Cerebellar nuclear complex (tissue), 1 donor: Measurements from ENCODE around the gene RAC3.

ENCODE experiments used
- DNase-seq, 2 experiments: peaks; one replicate each; lab custom pipeline; 2025; lab: John Stamatoyannopoulos, UW

The RAC3 gene

DNA sequence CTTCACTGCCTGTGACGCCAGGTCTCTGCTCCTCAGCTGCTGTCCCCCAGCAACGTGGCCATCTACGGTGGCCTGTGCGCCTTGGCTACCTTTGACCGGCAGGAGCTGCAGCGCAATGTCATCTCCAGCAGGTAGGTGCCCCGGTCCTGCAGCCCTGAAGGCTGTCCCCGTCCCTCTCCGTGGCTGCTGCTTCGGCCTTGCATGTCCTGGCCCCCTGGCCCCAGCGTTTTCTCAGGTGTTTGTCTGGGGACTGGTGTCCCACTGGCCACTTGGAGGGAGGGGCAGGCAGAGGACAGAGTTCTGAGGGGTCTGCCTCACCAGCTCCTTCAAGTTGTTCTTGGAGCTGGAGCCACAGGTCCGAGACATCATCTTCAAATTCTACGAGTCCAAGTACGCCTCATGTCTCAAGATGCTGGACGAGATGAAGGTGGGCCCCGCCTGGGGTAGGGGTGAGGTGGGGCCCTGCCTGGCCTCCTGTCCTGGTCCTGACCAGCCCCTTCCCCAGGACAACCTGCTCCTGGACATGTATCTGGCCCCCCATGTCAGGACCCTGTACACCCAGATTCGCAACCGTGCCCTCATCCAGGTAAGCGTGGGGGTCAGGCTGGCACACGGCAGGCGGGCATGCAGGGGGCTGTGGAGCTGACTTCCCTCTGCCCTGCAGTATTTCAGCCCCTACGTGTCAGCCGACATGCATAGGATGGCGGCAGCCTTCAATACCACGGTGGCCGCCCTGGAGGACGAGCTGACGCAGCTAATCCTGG, 24.7 kb downstream of the RAC3 start:
- no peak for DNase-seq

DNA sequence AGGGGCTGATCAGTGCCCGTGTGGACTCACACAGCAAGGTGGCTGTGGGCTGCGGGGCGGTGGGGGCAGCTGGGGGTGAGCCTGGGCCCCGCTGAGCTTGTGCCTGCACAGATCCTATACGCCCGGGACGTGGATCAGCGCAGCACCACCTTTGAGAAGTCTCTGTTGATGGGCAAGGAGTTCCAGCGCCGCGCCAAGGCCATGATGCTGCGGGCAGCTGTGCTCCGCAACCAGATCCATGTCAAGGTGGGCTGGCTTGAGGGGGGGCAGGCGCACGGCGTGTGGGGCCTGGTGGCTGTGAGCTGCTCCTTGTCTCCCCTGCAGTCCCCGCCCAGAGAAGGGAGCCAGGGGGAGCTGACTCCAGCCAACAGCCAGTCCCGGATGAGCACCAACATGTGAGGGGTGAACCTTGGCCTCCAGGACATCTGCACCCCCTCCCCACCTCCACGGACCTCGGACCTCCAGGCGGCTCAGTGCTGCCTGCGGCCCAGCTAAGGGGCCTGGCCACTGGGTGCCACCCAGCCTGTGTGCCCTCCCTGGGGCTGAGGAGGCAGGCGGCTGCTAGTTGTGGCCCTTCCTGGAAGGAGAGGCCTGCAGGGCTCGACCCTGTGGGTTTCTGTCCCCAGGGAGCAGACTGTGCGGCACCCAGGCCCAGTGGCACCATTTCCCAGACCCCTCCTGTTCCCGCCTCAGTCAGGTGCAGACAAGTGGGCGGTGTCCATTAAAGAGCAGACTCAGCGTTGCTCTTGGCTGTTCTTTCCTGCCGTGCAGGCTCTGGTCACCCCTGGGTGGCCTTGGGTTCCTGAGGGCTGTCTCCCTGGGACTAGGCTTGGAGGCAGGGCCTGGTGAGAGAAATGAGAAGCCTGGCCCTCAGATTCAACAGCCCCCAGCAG, 25.5 kb downstream of the RAC3 start:
- no peak for DNase-seq

DNA sequence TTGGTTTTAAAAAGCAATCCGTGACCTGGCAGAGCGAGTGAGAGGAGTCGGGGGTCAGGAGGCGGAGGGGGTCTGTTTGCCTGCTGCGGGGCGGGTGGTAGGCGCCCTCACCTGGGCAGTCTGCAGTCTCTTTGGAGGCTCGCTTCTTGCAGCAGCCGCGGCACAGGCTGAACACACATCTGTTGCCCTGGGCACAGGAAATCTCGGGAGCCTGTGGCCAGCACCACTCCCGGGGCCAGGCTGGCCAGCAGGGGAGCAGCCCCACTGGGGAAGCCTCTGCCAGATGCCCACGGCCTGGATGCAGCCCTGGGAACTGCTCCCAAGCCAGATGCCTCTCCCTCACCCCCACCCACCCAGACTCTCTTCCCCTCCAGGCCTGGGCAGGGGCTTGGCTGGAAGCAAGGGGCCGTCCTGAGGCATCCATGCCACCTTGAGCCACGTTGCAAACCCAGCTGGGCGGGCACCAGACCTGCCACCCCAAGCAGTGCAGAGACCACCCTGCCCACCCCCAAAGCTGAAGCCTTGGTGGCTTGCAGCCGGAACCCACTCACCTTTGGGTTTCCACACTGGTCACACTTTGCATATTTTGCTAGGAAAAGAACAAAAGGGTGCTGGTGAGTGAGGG, 26.9 kb downstream of the RAC3 start:
- no peak for DNase-seq

GRCh38 chr17:82058855-82059249, 27.4 kb downstream of the RAC3 start:
- no peak for DNase-seq

- no peak for DNase-seq
Observed at GRCh38 chr17:82059272-82060000, 28.0 kb downstream of the RAC3 start.

GRCh38 chr17:82060001-82060380, 28.5 kb downstream of the RAC3 start:
- no peak for DNase-seq

DNA sequence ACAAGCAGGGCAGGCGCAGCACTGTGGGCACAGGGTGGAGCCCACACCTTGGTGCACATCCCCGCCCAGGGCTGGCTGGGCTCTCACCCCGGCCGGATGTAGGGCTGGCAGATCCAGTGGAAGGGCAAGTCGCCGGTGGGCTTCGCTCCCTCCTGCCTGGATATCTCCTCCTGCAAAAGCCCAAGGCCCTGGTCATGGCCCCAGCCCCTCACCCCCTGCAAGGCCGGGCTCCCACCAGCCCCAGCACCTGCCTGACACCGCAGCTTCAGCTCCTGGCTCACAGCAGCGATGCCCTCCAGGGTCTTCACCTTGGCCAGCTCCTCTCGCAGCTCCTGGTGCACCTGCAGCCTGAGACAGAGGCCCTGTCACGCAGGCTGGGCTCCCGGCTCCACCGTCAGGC, 29.1 kb downstream of the RAC3 start:
- no peak for DNase-seq

DNA sequence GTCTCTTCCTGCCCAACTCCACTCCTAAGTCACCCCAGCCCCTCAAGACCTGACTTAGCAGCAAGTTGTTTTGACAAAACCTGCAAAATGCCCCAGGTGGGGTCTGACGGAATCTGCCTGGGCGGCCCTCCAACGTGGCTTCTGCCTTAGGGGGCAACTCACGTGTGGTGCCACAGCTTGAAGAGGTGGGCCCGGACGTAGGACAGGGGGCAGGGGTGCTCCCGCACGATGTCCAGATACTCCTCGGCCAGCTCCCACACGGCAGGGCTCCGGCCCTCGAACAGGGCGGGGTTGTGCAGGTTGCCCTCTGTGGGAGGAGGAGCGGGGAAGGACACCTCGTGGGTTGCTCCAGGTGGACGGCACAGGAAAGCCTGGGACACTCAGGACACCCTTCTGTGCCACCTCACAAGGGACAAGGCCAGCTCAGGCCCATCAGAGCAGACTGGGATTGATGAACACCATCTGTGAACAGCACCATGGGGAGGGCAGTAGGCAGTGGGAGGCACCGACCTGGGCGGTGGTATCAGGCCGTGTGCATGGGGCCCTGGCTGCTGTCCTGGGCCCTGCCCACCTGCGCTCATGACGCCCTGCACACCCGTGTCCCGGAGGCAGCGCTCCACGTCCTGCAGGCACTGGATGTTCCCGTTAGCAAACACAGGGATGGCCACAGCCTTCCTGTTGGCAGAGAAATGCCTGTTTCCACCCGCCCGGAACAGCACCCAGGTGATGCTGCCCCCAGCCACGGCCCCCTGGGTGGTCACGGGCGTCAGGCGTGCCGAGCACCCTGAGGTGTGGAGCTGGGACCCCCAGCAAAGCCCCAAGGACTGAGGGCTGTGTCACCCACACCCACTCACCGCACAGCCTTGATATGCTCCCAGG, 29.8 kb downstream of the RAC3 start:
- no peak for DNase-seq

DNA sequence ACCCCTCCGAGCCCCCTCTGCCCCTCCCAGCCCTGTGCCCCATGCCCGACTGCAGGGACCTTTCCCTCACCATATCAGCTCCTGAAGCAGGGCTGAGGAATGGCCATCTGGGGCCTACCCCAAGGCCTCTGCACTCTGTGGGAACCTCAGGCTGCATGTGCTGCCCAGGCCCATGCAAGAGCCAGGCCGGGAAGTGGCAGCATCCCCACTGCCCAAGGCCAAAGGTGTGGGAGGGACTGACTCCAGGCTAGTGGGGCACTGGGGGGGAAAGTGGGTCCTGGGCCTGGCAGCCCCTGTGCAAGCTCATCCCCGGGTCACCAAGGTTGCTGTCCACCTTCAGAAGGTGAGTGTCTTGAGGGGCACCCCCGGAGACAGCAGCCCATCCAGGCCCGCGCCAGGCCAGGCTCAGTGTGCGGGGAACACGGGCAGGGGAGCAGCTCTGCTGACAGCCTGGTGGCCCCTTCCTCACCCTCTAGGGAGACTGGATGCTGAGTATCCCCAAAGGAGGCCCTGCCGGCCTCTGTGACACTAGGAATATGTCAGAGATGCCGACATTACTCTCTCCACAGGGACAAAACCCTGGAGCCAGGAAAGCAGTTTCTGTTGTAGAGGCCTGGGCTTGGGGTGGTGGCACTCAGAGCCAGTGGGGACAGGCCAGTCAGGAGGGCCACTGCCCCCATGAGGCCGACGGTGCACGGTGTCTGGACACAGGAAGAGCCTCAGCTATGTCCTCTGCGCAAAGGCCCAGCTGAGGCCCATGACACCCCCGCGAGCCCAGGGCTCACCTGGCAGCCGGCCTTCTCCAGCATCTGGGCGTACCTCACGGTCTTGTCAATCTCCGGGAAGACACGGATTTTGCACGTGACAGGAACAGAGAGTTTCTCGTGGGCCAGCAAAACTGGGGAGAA, 30.9 kb downstream of the RAC3 start:
- no peak for DNase-seq

DNA sequence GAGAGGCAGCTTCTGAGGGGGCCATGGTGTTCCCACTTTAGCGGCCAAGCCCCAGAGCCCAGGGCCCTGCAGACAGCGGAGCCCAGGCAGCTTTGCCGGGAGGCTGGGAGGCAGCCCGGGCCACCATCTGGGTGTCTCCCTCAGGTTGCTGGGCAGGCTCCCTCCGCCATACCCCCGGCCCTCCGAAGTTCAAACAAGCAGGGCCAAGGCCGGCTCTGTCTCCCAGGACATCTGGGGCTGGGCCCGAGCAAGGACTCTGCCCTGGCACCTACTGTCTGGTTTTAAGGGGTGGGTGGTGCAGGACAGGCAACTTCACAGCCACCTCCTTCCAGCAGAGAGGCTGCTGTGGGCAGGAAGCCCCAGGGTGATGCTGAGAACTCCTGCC, 31.5 kb downstream of the RAC3 start:
- DNase-seq, result no peak

- DNase-seq, result no peak
Observed at GRCh38 chr17:82063424-82064415, 32.2 kb downstream of the RAC3 start.

- no peak for DNase-seq
Observed at GRCh38 chr17:82064433-82065192, 33.1 kb downstream of the RAC3 start.

DNA sequence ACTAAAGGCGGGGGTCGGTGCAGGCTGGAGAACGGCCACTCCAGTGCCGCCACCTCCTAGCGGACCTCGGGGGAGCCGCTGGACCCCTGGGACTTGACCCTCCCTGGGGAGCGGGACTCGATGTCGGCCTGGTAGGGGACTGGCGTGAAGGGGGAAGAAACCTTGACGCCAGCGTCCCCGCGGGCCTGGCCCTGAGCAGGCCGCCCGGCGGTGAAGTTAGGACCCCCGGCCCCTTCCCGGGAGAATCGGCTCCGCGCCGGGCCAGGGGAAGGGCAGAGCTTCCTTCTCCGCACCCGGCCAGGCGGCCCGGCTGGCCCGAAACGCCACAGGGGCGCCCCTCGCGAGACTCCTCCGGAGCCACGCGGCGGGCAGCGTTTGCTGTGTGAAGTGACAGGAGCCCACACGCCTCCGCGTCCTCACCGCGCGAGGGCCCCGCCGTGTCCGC, 33.7 kb downstream of the RAC3 start:
- no peak for DNase-seq

DNA sequence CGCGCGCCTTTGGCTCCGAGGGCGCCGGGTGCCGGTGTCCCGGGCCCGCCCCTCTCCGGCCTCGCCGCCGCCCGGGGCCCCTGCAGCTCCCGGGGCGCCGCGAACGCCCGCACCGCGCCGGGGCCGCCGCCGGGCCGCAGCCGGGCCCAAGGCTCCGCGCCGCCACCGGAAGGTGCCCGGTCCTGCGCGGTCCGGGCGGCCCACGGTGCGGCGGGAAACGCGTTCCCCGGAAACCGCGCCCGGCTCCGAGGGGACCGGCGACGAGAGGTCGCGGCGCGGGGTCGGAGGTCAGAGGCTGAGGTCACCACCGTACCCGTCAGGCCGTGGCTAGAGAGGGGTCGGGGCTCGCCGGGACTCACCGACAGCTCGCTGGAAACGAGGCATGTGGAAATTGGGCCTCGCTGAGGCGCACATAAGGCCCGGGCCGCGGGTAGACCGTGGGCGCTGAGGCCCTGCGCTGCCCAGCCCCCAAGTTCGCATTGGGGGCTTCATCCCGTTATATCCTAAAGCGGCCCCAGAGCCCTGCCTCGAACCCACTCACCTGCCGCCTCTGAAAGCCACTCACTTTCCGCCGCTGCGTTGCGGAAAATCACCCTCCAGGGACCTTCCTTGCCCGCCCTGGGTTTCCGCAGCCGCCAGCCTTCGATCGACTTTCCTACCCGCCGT, 34.3 kb downstream of the RAC3 start, which contains the start of gene DUS1L:
DUS1L (minus strand) TSS at position 167 of the 666 bp plus-strand sequence. CDS start 745 bp downstream, outside the sequence.
- DNase-seq, result no peak

GRCh38 chr17:82070611-82071010, 39.1 kb downstream of the RAC3 start:
- no peak for DNase-seq

DNA sequence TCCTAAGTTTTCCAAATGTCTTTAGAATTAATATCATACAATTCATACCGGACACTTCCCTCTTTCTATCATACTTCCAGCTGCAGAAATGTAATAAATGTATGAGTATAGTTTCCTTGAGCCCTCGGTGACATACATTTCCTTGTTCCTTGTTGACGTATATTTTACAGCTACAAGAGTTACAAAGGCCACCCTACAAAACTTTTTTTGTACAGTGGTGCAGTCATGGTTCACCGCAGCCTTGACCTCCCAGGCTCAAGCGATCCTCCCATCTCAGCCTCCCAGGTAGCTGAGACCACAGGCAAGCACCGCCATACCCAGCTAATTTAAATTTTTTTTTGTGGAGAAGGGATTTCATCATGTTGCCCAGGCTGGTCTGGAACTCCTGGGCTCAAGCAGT, 41.3 kb downstream of the RAC3 start:
- no peak for DNase-seq

DNA sequence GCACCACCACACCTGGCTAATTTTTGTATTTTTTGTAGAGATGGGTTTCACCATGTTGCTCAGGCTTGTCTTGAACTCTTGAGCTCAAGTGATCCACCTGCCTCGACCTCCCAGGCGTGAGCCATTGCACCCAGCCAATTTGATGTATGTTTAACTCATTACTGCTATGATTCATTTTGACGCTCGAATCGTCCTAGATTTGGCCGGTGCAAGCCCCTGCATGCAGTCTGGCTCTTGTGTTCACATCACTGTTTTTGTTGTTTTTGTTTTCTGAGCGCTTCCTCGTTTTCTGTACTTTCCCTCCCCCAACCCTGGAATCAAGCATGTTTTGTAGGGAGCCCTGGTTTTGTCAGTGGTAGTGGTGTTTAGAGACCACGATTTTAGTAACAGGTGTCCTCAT, 42.0 kb downstream of the RAC3 start:
- DNase-seq, result no peak
